ENCODE data around the gene ARHGAP6.
"Not testable (repeated sequence)": the region's sequence is repeated elsewhere in the genome, so short reads cannot be mapped to it uniquely, and the experiment has no call there.

- TF ChIP-seq ZFP3 (CRISPR knock-in tag; IDR thresholded peaks at IDR 0.05); POU6F1 (CRISPR knock-in tag; IDR thresholded peaks at IDR 0.05; ENCODE audit: borderline replicate concordance, low read depth); SNAI2 (CRISPR knock-in tag; IDR thresholded peaks at IDR 0.05); TSHZ2 (CRISPR knock-in tag; IDR thresholded peaks at IDR 0.05); TCF4 (CRISPR knock-in tag; IDR thresholded peaks at IDR 0.05; ENCODE audit: borderline replicate concordance): not testable (repeated sequence)
- TF ChIP-seq, protein P1, sequence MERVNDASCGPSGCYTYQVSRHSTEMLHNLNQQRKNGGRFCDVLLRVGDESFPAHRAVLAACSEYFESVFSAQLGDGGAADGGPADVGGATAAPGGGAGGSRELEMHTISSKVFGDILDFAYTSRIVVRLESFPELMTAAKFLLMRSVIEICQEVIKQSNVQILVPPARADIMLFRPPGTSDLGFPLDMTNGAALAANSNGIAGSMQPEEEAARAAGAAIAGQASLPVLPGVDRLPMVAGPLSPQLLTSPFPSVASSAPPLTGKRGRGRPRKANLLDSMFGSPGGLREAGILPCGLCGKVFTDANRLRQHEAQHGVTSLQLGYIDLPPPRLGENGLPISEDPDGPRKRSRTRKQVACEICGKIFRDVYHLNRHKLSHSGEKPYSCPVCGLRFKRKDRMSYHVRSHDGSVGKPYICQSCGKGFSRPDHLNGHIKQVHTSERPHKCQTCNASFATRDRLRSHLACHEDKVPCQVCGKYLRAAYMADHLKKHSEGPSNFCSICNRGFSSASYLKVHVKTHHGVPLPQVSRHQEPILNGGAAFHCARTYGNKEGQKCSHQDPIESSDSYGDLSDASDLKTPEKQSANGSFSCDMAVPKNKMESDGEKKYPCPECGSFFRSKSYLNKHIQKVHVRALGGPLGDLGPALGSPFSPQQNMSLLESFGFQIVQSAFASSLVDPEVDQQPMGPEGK (CRISPR knock-in tag; IDR thresholded peaks at IDR 0.05; ENCODE audit: borderline replicate concordance): not testable (repeated sequence)
These were observed 87.4 kb downstream of the ARHGAP6 start for GRCh38 chrX:11578301-11578700.
